ENCODE results near the gene PURA.

Gene PURA

DNA sequence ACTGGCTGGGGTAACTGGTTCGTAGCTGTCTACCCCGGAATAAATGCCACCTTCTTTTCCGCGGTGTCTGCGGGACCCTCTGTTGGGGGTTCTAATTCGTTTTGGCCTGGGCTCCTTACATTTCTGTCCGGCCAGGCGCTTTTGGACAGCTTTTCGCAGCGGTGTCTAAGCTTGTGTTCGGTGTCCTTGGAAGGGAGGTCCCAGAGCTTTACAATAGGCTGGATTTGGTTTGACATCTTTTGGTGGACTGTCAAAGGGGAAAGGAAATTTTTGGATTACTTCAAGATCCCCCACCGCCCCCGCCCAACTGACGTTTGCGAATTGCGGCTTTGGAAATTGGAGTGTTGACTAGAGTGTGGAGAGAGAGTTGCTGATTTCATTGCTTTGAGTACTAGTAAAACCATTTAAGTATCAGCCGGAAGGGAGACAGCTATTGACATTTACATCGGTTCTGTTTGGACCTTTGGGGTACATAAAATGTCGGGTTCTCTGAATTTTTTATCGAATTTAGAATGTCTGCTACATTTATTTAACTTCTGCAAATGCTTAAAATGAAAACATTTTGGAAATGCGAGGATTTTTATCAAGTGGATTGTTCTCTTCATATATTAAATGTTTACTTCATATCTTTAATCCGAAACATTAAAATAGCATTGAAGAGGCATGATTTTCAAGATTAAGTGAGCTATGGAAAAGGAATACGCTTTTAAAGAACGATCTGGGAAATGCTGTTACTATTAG is 4.7 kb upstream of the PURA start:
- in situ Hi-C loops (cut with MboI; ENCODE audit: low sequenced_read_pairs), result no loop called here

DNA sequence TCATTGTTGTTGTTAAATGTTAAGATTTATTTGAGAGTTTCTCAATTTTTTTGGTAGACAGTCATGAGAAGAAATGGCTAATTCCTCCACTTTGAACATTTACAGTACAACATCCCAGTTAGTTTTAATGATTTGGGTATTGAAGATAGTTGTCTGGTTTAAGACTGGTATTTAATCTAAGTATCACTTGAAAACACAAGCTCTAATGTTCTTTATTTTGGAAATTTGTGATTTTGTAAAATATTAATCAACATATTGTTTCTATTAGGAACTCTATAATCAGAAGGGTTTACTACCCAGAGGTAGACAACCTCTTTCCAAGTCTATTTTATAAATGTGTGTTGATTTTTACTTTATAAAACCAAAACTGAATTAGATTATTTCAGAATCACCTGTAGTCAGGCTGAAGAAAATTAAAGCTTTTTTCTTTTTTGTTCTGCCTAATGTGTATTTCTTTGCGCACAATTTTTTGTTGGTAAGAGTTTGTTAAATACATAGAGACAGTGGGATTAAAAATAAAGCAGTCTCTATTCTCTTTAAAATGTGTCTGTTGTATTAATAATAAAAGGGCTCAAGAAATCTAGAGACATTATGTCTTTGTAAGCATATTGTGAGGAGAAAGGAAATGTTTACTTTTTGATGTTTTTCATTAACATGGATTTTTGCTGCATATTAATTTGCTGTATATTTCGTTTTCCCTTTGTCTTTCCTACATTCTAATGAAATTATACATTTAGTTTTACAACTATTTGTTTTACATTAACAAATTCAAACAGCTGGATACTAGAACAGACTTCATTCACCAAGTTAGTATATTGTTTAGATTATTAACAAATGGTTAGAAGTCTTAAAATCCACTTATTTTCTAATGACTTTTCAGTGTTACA is 3.9 kb upstream of the PURA start:
- in situ Hi-C loops (cut with MboI; ENCODE audit: low sequenced_read_pairs), result no loop called here

- in situ Hi-C loops (cut with MboI; ENCODE audit: low sequenced_read_pairs), result no loop called here
Measured at GRCh38 chr5:140110646-140110957, 3.3 kb upstream of the PURA start.

DNA sequence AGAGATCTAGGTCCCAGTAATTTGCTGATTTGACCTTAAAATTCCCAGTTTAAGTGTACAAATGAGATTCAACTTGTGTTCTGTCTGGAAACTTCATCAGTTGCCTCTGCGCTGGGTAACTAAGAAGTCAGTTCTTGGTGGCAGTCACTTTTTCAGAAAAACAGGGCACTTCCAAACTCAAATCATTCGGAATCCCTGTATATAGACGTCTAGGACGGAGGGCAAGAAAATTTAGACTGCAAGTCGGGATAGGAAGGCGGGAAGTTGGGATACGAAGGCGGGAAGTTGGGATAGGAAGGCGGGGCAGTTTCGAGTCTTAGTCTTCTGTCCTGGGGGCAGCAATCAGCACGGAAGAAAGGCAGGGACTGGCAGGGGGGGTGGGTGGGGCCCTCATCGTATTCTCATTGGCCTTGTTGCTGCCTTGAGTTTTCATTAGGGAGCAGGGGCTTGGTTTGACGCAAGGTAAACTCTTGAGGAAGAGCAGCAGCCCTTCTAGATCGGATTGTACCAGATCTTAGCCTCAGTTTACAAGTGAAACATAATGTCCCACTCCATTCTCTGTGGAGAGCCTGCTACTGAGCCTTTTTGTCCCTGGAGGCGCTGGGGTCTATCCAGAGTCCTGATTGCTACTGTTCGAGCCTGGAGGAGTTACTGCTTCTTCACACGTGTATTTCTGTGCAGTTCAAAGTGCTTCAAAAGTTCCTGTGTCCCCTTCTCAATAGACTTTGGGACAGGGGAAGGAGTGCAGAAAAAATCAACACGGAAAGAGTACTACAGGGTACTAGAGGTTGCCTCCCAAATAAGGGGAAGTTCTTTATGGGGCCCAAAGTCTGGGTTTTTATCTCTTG is 2.7 kb upstream of the PURA start:
- in situ Hi-C loops (cut with MboI; ENCODE audit: low sequenced_read_pairs), result no loop called here

DNA sequence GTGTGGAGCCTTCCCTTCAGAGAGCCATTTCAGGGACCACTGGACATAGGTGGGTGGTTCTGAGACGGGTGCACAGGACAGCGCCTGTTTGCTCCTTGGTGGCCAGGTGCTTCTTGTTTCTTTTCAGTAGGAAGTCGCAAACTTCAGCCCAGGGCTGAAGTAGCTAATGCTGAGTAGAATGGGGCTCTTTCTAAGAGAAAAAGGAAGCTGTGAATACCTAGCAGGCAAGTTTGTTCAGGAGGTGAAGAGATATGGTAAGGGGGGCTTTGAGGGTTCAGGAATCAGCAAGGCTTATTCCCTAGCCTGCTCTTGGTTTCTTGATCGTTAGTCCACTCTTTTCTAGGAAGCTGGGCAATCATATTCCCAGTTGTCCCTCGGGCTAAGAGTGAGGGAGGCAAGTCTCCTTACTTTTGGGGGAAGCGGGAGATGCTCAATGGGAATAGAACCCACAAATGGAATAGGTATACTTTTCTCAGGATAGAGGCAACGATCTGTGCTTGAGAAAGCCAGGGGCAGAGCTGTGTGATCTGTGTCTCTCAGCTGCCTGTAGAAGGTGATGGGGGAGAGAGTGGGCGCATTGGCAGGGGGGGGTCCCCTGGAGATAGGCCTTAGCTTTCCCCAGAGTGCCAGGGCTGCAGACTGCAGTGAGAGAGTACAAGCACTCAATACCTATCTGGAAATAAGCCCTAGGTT is 1.9 kb upstream of the PURA start:
- in situ Hi-C loops (cut with MboI; ENCODE audit: low sequenced_read_pairs), result no loop called here

DNA sequence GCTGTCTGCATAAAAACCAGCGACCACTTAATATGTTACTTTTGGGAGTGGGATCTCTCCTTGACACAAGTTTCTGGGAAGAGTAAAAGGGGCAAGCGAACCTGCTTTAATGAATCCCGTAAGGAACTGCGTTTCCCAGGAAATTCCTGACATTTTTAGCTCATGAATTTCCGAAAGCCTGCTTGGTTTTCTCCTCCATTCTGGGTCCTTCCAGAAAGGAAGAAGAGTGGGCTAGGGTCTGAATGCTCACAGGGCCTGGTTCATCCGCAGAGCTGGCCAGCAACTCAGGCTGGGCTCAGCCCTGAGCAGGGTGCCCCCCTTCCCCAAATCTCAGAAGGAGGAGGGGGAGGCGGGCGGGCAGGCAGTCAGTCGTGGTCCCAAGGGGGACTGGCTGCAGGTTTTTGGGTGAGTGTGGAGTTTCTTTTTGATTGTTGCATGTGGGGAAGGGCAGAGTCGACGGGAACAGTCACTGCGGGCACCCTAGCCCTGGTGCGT is 1.2 kb upstream of the PURA start:
- in situ Hi-C loops (cut with MboI; ENCODE audit: low sequenced_read_pairs), result no loop called here

GRCh38 chr5:140113180-140113698 is 670 bp upstream of the PURA start:
- in situ Hi-C loops (cut with MboI; ENCODE audit: low sequenced_read_pairs), result no loop called here

- in situ Hi-C loops (cut with MboI; ENCODE audit: low sequenced_read_pairs), result no loop called here
Measured at GRCh38 chr5:140114341-140115185, 654 bp downstream of the PURA start.

- in situ Hi-C loops (cut with MboI; ENCODE audit: low sequenced_read_pairs), result no loop called here
Measured at GRCh38 chr5:140115186-140115500, 1.2 kb downstream of the PURA start.

GRCh38 chr5:140116716-140117115 is 2.8 kb downstream of the PURA start:
- in situ Hi-C loops (cut with MboI; ENCODE audit: low sequenced_read_pairs), result no loop called here

- in situ Hi-C loops (cut with MboI; ENCODE audit: low sequenced_read_pairs), result no loop called here
Measured at GRCh38 chr5:140117523-140117922, 3.6 kb downstream of the PURA start.

DNA sequence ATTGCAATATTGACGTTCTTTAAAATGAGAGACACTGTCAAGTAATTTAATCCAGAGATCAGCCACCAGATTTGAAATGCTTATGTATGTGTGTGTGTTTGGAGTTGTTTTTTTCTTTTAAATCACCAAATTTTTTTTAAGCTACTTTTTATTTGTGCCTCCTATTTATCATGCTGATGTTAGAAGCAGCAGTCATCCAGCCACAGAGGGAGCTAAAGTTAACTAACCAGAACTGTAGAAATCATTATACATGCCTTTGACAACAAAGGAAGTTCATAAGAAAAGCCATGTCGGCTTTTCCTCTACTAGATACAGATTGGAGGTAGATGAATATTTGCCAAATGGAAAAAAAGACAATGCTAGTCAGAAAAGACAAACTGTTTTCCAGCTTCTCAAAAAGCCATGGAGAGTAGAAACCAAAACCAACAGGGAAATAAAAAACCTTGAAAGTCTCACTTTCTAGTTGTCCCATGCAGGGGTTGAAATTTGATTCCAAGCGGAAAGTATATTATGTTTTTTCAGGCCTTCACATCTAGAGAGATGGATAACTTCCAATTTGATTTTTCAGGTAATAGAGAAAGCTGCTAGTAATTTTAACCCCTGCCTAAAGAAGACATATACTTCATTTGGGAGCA is 4.5 kb downstream of the PURA start:
- in situ Hi-C loops (cut with MboI; ENCODE audit: low sequenced_read_pairs), result no loop called here

GRCh38 chr5:140125637-140126036 is 11.7 kb downstream of the PURA start, which contains the start of gene IGIP:
Gene IGIP, plus strand, starts transcription at chr5:140125937. Its CDS starts 2,540 bp downstream, at chr5:140128477.
- in situ Hi-C loops (cut with MboI; ENCODE audit: low sequenced_read_pairs), result no loop called here

- in situ Hi-C loops (cut with MboI; ENCODE audit: low sequenced_read_pairs), result no loop called here
Measured at GRCh38 chr5:140126315-140127012, 12.6 kb downstream of the PURA start.

GRCh38 chr5:140128376-140128775 is 14.5 kb downstream of the PURA start:
- in situ Hi-C loops (cut with MboI; ENCODE audit: low sequenced_read_pairs), result no loop called here

GRCh38 chr5:140130949-140131733 is 17.2 kb downstream of the PURA start:
- in situ Hi-C loops (cut with MboI; ENCODE audit: low sequenced_read_pairs), result no loop called here

DNA sequence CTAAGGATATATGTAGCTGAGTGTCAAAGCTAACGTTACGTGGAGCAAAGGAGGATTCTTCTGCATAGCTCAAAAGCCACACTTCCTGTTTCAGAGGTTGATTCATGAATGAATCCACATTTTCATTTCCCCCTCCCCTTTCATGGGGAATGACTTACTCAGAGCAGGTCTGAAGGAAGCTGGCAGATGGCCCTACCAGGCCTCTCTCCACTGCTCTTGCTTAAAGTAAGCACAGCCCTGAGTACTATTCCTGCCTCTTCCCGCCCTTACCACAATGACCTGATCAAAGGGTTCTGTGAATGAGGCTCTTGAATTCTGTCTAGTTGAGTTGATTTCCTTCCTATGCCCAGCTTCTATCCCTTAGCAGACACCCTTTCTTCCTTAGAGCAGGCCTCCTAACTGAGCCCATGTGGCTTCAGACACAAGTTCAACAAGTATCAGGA is 18.1 kb downstream of the PURA start:
- in situ Hi-C loops (cut with MboI; ENCODE audit: low sequenced_read_pairs), result no loop called here

Data from HL-60/S4 treated with retinoic acid at 250 ng/mL for 4 days and 3 days (cell line).